HS-5 (cell line): Measurements from ENCODE around the gene KCNE1.
"Not testable (repeated sequence)": the region's sequence is repeated elsewhere in the genome, so short reads cannot be mapped to it uniquely, and the experiment has no call there.

ENCODE experiments used
- DNase-seq: peaks from one replicate; pipeline ENCODE4 v3.0.0-alpha.2; 2012; ENCODE audit warnings: low read depth

Gene KCNE1

GRCh38 chr21:34511787-34512455, at the start of gene KCNE1:
Gene KCNE1, minus strand, starts transcription at chr21:34512210. Its CDS starts 62,576 bp downstream, at chr21:34449634.
- no peak for DNase-seq

- no peak for DNase-seq
Measured at GRCh38 chr21:34561806-34562205, 49.8 kb upstream of the KCNE1 start.

GRCh38 chr21:34560609-34561008, 48.6 kb upstream of the KCNE1 start:
- DNase-seq = no peak

- no peak for DNase-seq
Measured at GRCh38 chr21:34560021-34560420, 48.0 kb upstream of the KCNE1 start.

- DNase-seq = no peak
Measured at GRCh38 chr21:34559089-34559631, 47.1 kb upstream of the KCNE1 start.

GRCh38 chr21:34558166-34558565, 46.2 kb upstream of the KCNE1 start:
- DNase-seq = no peak

- no peak for DNase-seq
Measured at GRCh38 chr21:34557261-34557660, 45.3 kb upstream of the KCNE1 start.

GRCh38 chr21:34554670-34555069, 42.7 kb upstream of the KCNE1 start:
- DNase-seq = not testable (repeated sequence)

- DNase-seq = no peak
Measured at GRCh38 chr21:34554227-34554626, 42.2 kb upstream of the KCNE1 start.

- DNase-seq = peak; percentile 89
Measured at GRCh38 chr21:34553151-34553952, 41.3 kb upstream of the KCNE1 start.

GRCh38 chr21:34552360-34553098, 40.5 kb upstream of the KCNE1 start:
- DNase-seq = no peak

GRCh38 chr21:34550182-34550799, 38.3 kb upstream of the KCNE1 start:
- no peak for DNase-seq

- DNase-seq = no peak
Measured at GRCh38 chr21:34548781-34549376, 36.9 kb upstream of the KCNE1 start.

GRCh38 chr21:34546542-34546941, 34.5 kb upstream of the KCNE1 start:
- DNase-seq = no peak

- no peak for DNase-seq
Measured at GRCh38 chr21:34545079-34545884, 33.3 kb upstream of the KCNE1 start.

- DNase-seq = no peak
Measured at GRCh38 chr21:34544032-34544496, 32.1 kb upstream of the KCNE1 start.

GRCh38 chr21:34543017-34543416, 31.0 kb upstream of the KCNE1 start:
- no peak for DNase-seq

- no peak for DNase-seq
Measured at GRCh38 chr21:34540206-34540605, 28.2 kb upstream of the KCNE1 start.

- DNase-seq = no peak
Measured at GRCh38 chr21:34537838-34538237, 25.8 kb upstream of the KCNE1 start.

- DNase-seq = no peak
Measured at GRCh38 chr21:34536820-34537219, 24.8 kb upstream of the KCNE1 start.

- DNase-seq = no peak
Measured at GRCh38 chr21:34536311-34536710, 24.3 kb upstream of the KCNE1 start.
